RWPE1 (cell line): Measurements from ENCODE around the gene NRXN3.

ENCODE experiments used
- CTCF ChIA-PET: fragments of 350-600 bp; sonication (Branson Sonifier 250); formaldehyde crosslinking; extraction: SDS; loops from one replicate; lab custom pipeline; 2021; lab: Yijun Ruan, JAX
- POLR2A ChIA-PET: fragments of 400-600 bp; formaldehyde crosslinking; extraction: SDS; loops from one replicate; lab custom pipeline; 2020; ENCODE audit warnings: antibody characterized with exemption; ENCODE audit not compliant: low non-redundant PET; lab: Yijun Ruan, JAX
- DNase-seq: peaks from one replicate; pipeline ENCODE4 v3.0.0; 2012; ENCODE audit warnings: low spot score
- H3K27ac ChIP-seq: fragments of 450-650 bp; 2 replicates; pipeline ENCODE4 v1.5.1; 2017
- CTCF ChIP-seq: fragments of 450-650 bp; conservative IDR thresholded peaks from 2 replicates; pipeline ENCODE4 v1.5.1; 2017; ENCODE audit warnings: low read depth, mild to moderate bottlenecking

NRXN3 gene

DNA sequence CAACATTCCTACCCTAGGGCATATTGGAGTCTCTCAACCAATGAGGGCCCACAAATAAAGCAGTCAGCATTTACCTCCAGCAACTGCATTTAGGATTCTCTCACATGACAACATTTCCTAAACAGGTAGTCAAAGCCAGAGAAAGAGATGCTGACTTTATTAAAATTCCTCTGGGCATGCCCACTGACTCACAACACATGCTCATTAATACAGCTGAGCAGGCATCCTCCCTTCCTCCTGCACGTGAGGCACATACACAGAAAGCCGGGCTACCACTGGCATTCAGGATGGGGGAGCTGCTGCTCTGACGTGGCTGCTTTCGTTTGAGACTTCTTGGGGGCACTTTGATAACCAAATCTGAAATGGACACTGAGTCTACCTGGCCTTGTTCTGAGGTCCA lies 174.1 kb downstream of the NRXN3 start:
- ChIA-PET CTCF (no interaction called here), POLR2A (no interaction called here)
- no peak for DNase-seq
- TF ChIP-seq CTCF: no peak
- H3K27ac ChIP-seq: no peak overlapping the region

GRCh38 chr14:78345131-78345744 lies 175.1 kb downstream of the NRXN3 start:
- ChIA-PET POLR2A (no interaction called here), CTCF (no interaction called here)
- no peak overlapping the region for H3K27ac ChIP-seq
- TF ChIP-seq CTCF: no peak
- no peak for DNase-seq

DNA sequence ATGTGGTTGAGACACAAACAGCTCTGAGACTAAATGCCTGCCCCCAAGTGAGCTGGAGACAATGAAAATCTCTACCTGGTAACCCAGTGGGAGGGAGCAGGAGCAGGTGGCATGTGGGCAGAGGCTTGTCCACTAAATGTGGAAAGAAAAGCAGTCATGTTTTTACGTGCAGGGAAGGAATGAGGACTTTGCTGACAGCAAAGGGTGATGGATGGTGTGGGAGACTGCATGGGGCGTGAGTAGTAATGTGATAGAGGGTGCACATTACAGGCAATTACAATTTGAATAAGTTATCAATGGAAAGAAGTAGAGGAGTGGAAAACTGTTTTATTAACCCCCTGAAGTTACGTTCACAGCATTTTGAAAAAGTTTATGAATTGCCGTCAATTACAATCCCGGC lies 176.6 kb downstream of the NRXN3 start:
- ChIA-PET POLR2A (no interaction called here), CTCF (no interaction called here)
- DNase-seq: no peak
- H3K27ac ChIP-seq: no peak overlapping the region
- TF ChIP-seq CTCF: no peak

- CTCF ChIA-PET: no interaction called here
- POLR2A ChIA-PET: no interaction called here
- DNase-seq: no peak
- no peak overlapping the region for H3K27ac ChIP-seq
- no peak for TF ChIP-seq CTCF
Measured at GRCh38 chr14:78355109-78355508, 184.9 kb downstream of the NRXN3 start.

DNA sequence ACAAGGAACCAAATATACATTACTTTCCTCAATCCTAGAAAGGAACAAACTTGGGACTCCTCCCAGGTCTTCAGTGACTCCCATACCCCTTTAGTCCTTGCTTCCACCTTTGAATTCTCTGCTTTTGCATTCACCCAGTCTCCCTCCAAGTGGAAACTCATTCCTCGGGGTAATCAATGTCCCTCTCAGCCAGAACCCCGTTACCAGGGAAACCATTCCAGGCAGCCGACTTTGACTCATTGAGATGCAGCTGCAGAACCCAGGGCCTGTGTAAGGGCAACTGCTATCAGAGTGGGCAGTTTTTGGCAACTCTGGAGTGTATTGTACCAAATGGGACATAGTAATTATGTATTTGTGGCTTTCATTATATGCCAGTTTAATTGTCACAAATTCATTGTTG lies 186.2 kb downstream of the NRXN3 start:
- no peak for DNase-seq
- CTCF ChIA-PET: no interaction called here
- POLR2A ChIA-PET: no interaction called here
- no peak for TF ChIP-seq CTCF
- no peak overlapping the region for H3K27ac ChIP-seq

- CTCF ChIA-PET: no interaction called here
- POLR2A ChIA-PET: no interaction called here
- no peak overlapping the region for H3K27ac ChIP-seq
- no peak for DNase-seq
- TF ChIP-seq CTCF: no peak
Measured at GRCh38 chr14:78358591-78358990, 188.4 kb downstream of the NRXN3 start.
